HG03565 (cell line): ENCODE measurements around the gene PLEKHG4.

Experiments used
- ATAC-seq: cut with Tn5 transposase; IDR thresholded peaks from one replicate; pipeline ENCODE4 v1.9.1; 2021; ENCODE audit warnings: mild to moderate bottlenecking, moderate library complexity; ENCODE audit not compliant: unreplicated experiment

The PLEKHG4 gene

GRCh38 chr16:67327743-67328142, 48.4 kb downstream of the PLEKHG4 start:
- ATAC-seq = no peak

DNA sequence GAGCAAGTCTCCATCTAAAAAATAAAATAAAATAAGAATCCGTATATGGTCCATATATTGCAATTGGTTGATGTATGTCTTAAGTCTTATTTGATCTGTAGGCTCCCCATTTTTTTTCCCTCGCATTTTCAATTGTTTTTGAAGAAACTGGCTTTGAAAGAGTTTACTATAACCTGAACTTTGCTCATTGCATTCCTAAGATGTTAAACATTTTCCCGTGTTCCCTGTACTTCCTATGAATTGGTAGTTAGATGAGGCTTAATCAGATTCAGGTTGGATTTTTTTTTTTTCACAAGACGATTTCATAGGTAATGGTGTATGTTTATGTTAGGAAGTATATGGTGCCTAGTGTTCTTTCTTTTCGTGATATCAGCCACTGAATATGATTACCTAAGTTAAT, 50.6 kb downstream of the PLEKHG4 start:
- ATAC-seq = no peak

GRCh38 chr16:67333315-67333714, 54.0 kb downstream of the PLEKHG4 start:
- no peak for ATAC-seq

GRCh38 chr16:67336116-67336515, 56.8 kb downstream of the PLEKHG4 start:
- no peak for ATAC-seq

DNA sequence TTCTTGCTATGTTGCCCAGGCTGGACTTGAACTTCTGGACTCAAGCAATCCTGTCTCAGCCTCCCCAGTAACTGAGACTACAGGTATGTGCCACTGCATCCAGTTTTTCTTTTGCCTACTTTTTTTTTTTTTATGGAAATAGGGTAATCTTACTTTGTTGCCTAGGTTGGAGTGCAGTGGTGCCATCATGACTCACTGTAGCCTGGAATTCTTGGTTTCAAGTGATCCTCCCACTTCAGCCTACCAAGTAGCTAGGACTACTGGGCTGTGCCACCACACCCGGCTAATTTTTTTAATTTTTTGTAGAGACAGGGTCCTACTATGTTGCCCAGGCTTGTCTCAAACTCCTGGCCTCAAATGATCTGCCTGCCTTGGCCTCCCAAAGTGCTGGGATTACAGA, 57.3 kb downstream of the PLEKHG4 start:
- no peak for ATAC-seq
